Measurements from ENCODE around the gene COL6A1.

GRCh38 chr21:45938811-45939520 is 42.6 kb upstream of the COL6A1 start:
- no peak for TF ChIP-seq CTCF (IDR thresholded peaks at IDR 0.05)
- TF ChIP-seq POLR2A (IDR thresholded peaks at IDR 0.05): no peak
